ENCODE data around the gene TRIM9.
A peak's percentile ranks its signal among the peaks of the same experiment; 100 is the strongest.

The TRIM9 gene

GRCh38 chr14:50953502-50953901 is 141.4 kb downstream of the TRIM9 start:
- peak overlapping the region; percentile 79 for H3K27ac ChIP-seq
- no peak for TF ChIP-seq CTCF (IDR thresholded peaks at IDR 0.05)
- H3K27me3 ChIP-seq, result no peaks in the 10 kb centered on the region
- peak overlapping the region; percentile 26 to 38 for H3K4me3 ChIP-seq (ENCODE audit: low read depth in 1 of 2, low read length in 1 of 2)
- no peaks in the 10 kb centered on the region for H3K9me3 ChIP-seq
- H3K4me1 ChIP-seq (ENCODE audit: control insufficient read depth in 1 of 2, insufficient read depth in 1 of 2, low read depth in 1 of 2, low read length in 1 of 2), result peaks cover 59 to 61% of the 10 kb centered on the region in 2 experiments
- H3K36me3 ChIP-seq, result no peaks in the 10 kb centered on the region

DNA sequence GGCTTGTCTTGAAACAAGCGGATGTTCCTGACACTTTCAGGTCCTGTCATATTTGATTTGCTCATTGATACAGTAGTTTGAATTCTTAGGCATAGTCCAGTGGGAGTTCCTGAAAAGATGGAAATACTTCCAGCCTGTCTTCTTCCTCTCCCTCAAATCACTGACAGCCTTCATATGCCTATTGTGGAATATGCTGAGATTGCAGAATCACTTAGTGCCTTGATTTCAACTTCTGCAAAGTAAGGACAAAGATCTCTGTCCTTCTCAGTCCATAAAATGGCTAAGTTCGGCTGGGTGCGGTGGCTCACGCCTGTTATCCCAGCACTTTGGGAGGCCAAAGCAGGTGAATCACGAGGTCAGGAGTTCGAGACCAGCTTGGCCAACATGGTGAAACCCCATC is 143.9 kb downstream of the TRIM9 start:
- H3K27ac ChIP-seq, result peak overlapping the region; percentile 52
- no peaks in the 10 kb centered on the region for H3K27me3 ChIP-seq
- no peaks in the 10 kb centered on the region for H3K36me3 ChIP-seq
- peaks cover 72 to 85% of the 10 kb centered on the region in 2 experiments for H3K4me1 ChIP-seq (ENCODE audit: control insufficient read depth in 1 of 2, insufficient read depth in 1 of 2, low read depth in 1 of 2, low read length in 1 of 2)
- H3K4me3 ChIP-seq (ENCODE audit: low read depth in 1 of 2, low read length in 1 of 2), result no peak overlapping the region
- no peaks in the 10 kb centered on the region for H3K9me3 ChIP-seq
- TF ChIP-seq CTCF (IDR thresholded peaks at IDR 0.05), result no peak

DNA sequence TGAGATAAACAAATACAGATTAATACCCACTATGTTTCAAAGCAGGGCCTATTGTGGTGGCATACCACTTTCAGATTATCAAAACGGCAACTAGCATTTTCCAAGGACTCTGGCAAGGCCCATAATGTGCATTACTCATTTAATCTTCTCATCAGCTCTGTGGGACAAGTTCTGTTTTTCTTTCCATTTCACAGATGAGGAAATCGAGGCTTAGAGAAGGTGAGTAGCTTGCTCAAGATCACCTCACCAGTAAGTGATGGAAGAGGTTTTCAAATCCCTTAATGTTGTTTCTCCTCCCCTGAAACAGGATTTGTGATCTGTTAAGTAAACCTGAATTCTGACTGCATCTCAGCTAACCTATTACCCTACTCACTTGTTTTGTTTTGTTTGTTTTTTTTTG is 146.7 kb downstream of the TRIM9 start:
- no peak overlapping the region for H3K4me3 ChIP-seq (ENCODE audit: low read depth in 1 of 2, low read length in 1 of 2)
- no peak for TF ChIP-seq CTCF (IDR thresholded peaks at IDR 0.05)
- peaks cover 52 to 66% of the 10 kb centered on the region in 2 experiments for H3K4me1 ChIP-seq (ENCODE audit: control insufficient read depth in 1 of 2, insufficient read depth in 1 of 2, low read depth in 1 of 2, low read length in 1 of 2)
- H3K27ac ChIP-seq, result peak overlapping the region; percentile 49
- H3K36me3 ChIP-seq, result no peaks in the 10 kb centered on the region
- H3K9me3 ChIP-seq, result no peaks in the 10 kb centered on the region
- no peaks in the 10 kb centered on the region for H3K27me3 ChIP-seq

DNA sequence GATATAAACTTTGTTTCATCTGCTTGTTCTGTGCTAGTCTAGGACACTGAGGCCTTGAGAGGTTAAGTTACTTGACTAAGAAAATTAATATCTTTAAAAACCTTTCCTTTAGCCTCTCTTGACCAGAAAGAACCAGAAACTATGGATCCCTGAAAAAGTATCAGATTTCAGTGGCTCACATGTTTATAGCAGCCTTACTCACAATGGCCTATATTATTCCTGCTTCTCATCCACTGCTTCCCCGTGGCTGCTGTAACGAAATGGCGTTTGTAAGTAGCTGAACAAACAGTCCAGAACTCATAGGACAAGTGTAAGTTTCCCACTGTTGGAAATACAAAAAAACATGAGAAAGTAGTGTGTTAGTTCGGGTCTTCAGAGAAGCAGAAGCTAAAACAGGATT is 147.5 kb downstream of the TRIM9 start:
- Histone ChIP-seq H3K9me3 (no peaks in the 10 kb centered on the region), H3K4me3 (ENCODE audit: low read depth in 1 of 2, low read length in 1 of 2) (no peak overlapping the region), H3K4me1 (ENCODE audit: control insufficient read depth in 1 of 2, insufficient read depth in 1 of 2, low read depth in 1 of 2, low read length in 1 of 2) (peaks cover 52 to 60% of the 10 kb centered on the region in 2 experiments), H3K36me3 (peaks cover 1% of the 10 kb centered on the region), H3K27me3 (no peaks in the 10 kb centered on the region), H3K27ac (peak overlapping the region; percentile 49)
- TF ChIP-seq CTCF (IDR thresholded peaks at IDR 0.05), result no peak

GRCh38 chr14:50946234-50946935 is 148.5 kb downstream of the TRIM9 start:
- no peaks in the 10 kb centered on the region for H3K27me3 ChIP-seq
- H3K9me3 ChIP-seq, result no peaks in the 10 kb centered on the region
- H3K4me3 ChIP-seq (ENCODE audit: low read depth in 1 of 2, low read length in 1 of 2), result no peak overlapping the region
- H3K36me3 ChIP-seq, result peaks cover 12% of the 10 kb centered on the region
- peaks cover 52 to 60% of the 10 kb centered on the region in 2 experiments for H3K4me1 ChIP-seq (ENCODE audit: control insufficient read depth in 1 of 2, insufficient read depth in 1 of 2, low read depth in 1 of 2, low read length in 1 of 2)
- no peak overlapping the region for H3K27ac ChIP-seq
- no peak for TF ChIP-seq CTCF (IDR thresholded peaks at IDR 0.05)

All from neutrophil (primary cell).